D721Med (cell line): Measurements from ENCODE around the gene CCL20.

ENCODE experiments used
- DNase-seq: peaks from one replicate; pipeline ENCODE4 v3.0.0; 2011; ENCODE audit warnings: low spot score; ENCODE audit not compliant: insufficient read length
- FAIRE-seq: peaks from 2 replicates; lab custom pipeline; 2011; peaks lifted over from hg19 to GRCh38; lab: Jason Lieb, UNC
- TF ChIP-seq, protein P1 (sequence below): IDR thresholded peaks from 2 replicates; pipeline ENCODE4 v1.5.1; 2012; ENCODE audit warnings: mild to moderate bottlenecking, control low read depth; ENCODE audit not compliant: insufficient read depth; ENCODE audit errors: missing control alignments

The CCL20 gene

GRCh38 chr2:227813562-227814353 is at the start of gene CCL20:
Gene CCL20 (plus strand): TSS chr2:227813842. CDS start chr2:227813912, 70 bp downstream.
- no peak for DNase-seq
- TF ChIP-seq, protein P1, sequence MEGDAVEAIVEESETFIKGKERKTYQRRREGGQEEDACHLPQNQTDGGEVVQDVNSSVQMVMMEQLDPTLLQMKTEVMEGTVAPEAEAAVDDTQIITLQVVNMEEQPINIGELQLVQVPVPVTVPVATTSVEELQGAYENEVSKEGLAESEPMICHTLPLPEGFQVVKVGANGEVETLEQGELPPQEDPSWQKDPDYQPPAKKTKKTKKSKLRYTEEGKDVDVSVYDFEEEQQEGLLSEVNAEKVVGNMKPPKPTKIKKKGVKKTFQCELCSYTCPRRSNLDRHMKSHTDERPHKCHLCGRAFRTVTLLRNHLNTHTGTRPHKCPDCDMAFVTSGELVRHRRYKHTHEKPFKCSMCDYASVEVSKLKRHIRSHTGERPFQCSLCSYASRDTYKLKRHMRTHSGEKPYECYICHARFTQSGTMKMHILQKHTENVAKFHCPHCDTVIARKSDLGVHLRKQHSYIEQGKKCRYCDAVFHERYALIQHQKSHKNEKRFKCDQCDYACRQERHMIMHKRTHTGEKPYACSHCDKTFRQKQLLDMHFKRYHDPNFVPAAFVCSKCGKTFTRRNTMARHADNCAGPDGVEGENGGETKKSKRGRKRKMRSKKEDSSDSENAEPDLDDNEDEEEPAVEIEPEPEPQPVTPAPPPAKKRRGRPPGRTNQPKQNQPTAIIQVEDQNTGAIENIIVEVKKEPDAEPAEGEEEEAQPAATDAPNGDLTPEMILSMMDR, result no peak
- FAIRE-seq, result no peak

- TF ChIP-seq, protein P1, result no peak
- DNase-seq (no peak), FAIRE-seq (no peak)
These were observed 47.8 kb upstream of the CCL20 start for GRCh38 chr2:227765788-227766372.

- no peak for FAIRE-seq
- TF ChIP-seq, protein P1, result peak; percentile 81
- peak; percentile 49 for DNase-seq
These were observed 47.2 kb upstream of the CCL20 start for GRCh38 chr2:227766373-227766883.

- DNase-seq (no peak), FAIRE-seq (no peak)
- TF ChIP-seq, protein P1, result no peak
These were observed 45.8 kb upstream of the CCL20 start for GRCh38 chr2:227767830-227768229.

DNA sequence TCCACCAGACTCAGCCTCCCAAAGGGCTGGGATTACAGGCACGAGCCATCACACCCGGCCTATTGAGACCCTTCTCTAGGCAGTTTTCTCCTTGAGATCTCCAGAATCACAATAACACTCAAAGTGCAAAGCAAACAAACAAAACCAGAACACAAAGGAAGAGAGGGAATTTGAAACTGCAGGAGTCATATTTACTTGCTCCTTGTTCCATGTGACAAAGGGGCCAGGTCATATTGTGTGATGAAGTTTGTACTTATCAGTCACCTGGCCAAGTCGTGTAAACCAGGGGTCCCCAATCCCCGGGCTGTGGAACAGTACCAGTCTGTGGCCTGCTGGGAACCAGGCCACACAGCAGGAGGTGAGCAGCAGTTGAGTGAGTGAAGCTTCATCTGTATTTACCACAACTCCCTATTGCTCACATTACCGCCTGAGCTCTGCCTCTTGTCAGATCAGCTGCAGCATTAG is 41.4 kb upstream of the CCL20 start:
- DNase-seq, result no peak
- TF ChIP-seq, protein P1, result no peak
- FAIRE-seq, result no peak

DNA sequence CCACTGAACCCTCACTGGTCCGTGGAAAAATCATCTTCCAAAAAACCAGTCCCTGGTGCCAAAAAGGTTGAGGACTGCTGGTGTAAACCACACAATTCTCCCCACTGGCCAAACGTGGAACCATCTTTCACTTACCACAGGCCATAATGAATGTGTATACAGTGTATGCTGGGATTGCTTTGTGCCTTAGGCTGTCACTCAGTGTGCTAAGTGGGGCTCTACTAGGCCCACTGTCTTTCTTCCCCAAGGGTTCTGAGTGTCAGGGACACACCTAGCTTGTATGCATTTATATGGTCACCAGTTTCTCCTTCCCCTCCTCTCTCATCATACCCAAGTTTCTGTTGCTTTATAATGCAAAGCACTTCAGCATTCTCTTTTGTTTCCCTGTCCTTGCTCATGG is 40.7 kb upstream of the CCL20 start:
- DNase-seq (no peak), FAIRE-seq (no peak)
- TF ChIP-seq, protein P1, result no peak
